Loucy (cell line): Measurements from ENCODE around the gene DYNC2H1.

Source experiments
- H2AFZ ChIP-seq: fragments of 200-600 bp; sonication (generic); 2 replicates; pipeline ENCODE4 v1.6.0; 2016; ENCODE audit warnings: antibody characterized with exemption, mild to moderate bottlenecking, low read length, moderate library complexity
- H3F3A ChIP-seq: fragments of 200-600 bp; 2 replicates; pipeline ENCODE4 v1.6.0; 2016; ENCODE audit warnings: antibody characterized with exemption, low read depth, mild to moderate bottlenecking
- H3K27me3 ChIP-seq: fragments of 200-600 bp; sonication (generic); 2 replicates; pipeline ENCODE4 v1.6.1; 2014; ENCODE audit warnings: low read length, mild to moderate bottlenecking; ENCODE audit not compliant: insufficient read depth, poor library complexity, severe bottlenecking
- H3K36me3 ChIP-seq: fragments of 200-600 bp; sonication (generic); 2 replicates; pipeline ENCODE4 v1.6.1; 2016; ENCODE audit warnings: low read length; ENCODE audit not compliant: insufficient read depth
- H3K4me1 ChIP-seq: fragments of 200-600 bp; sonication (generic); 2 replicates; pipeline ENCODE4 v1.5.1; 2014; ENCODE audit warnings: low read length, mild to moderate bottlenecking; ENCODE audit not compliant: insufficient read depth, poor library complexity, severe bottlenecking
- H3K4me2 ChIP-seq: fragments of 200-600 bp; sonication (generic); 2 replicates; pipeline ENCODE4 v1.6.0; 2014; ENCODE audit warnings: antibody characterized with exemption, low read length, low read depth, mild to moderate bottlenecking; ENCODE audit not compliant: poor library complexity, severe bottlenecking
- H3K4me3 ChIP-seq: fragments of 200-600 bp; sonication (generic); 2 replicates; pipeline ENCODE4 v1.5.1; 2014; ENCODE audit warnings: low read length, mild to moderate bottlenecking, mixed read lengths; ENCODE audit not compliant: poor library complexity, severe bottlenecking
- H3K79me2 ChIP-seq: fragments of 200-600 bp; sonication (generic); 2 replicates; pipeline ENCODE4 v1.6.1; 2014; ENCODE audit warnings: low read length; ENCODE audit not compliant: insufficient read depth
- H3K9ac ChIP-seq: fragments of 200-600 bp; sonication (generic); 2 replicates; pipeline ENCODE4 v1.6.0; 2014; ENCODE audit warnings: mild to moderate bottlenecking, low read depth, low read length, moderate library complexity; ENCODE audit not compliant: poor library complexity, severe bottlenecking
- H3K9me2 ChIP-seq: fragments of 200-600 bp; sonication (generic); replicated peaks from 2 replicates; pipeline ENCODE4 v1.6.1; 2016; ENCODE audit warnings: low read depth, low read length, mixed read lengths
- H3K9me3 ChIP-seq: fragments of 200-600 bp; sonication (generic); 2 replicates; pipeline ENCODE4 v1.6.1; 2014; ENCODE audit warnings: mild to moderate bottlenecking, antibody characterized with exemption, low read length, low read depth; ENCODE audit not compliant: insufficient read depth
- H4K20me1 ChIP-seq: fragments of 200-600 bp; sonication (generic); 2 replicates; pipeline ENCODE4 v1.6.0; 2014; ENCODE audit warnings: antibody characterized with exemption, low read length, mild to moderate bottlenecking; ENCODE audit not compliant: insufficient read depth, poor library complexity, severe bottlenecking
- EZH2phosphoT487 ChIP-seq: fragments of 200-600 bp; IDR thresholded peaks from 2 replicates; pipeline ENCODE4 v1.6.1; 2018; ENCODE audit warnings: antibody characterized with exemption, mild to moderate bottlenecking, moderate library complexity, borderline replicate concordance
- TF ChIP-seq, protein P1 (sequence below): fragments of 200-600 bp; sonication (generic); conservative IDR thresholded peaks from 2 replicates; pipeline ENCODE4 v1.5.1; 2014; ENCODE audit warnings: mild to moderate bottlenecking, antibody characterized with exemption, low read length

DYNC2H1 gene

DNA sequence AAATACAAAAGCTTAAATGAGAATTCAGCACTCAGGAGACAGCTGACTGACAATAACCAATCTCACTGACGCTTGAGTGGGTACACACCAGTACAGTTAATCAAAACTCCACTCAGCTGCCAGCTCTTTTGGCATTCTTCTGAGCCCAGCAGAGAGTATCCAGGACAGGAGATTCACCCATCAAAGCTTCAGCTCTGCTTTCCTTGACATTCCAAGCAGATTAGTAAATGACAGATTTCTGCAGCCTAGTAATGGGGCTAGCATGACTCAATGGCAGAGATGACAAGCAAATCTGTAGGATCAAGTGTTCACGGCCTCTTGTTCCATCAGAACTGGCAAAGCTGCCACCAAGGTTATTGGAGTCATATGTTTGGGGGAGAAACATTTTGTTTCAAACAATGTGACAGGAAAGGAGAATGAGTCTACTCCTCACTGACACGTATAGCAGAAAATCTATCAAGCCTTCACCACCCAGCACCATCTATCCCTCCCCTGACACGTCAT lies 420.0 kb downstream of the DYNC2H1 start:
- Histone ChIP-seq H3K4me1 (peaks cover 19% of the 10 kb centered on the region), H3K27me3 (no peaks in the 10 kb centered on the region)

More for the DNA sequence above, 420.0 kb downstream of the DYNC2H1 start:
- H3K4me2 ChIP-seq: no peak overlapping the region
- no peak overlapping the region for H3K9ac ChIP-seq
- H3K79me2 ChIP-seq: no peaks in the 10 kb centered on the region
- no peak overlapping the region for H2AFZ ChIP-seq
- no peaks in the 10 kb centered on the region for H4K20me1 ChIP-seq
- no peaks in the 10 kb centered on the region for H3F3A ChIP-seq
- H3K4me3 ChIP-seq: no peak overlapping the region
- TF ChIP-seq, protein P1, sequence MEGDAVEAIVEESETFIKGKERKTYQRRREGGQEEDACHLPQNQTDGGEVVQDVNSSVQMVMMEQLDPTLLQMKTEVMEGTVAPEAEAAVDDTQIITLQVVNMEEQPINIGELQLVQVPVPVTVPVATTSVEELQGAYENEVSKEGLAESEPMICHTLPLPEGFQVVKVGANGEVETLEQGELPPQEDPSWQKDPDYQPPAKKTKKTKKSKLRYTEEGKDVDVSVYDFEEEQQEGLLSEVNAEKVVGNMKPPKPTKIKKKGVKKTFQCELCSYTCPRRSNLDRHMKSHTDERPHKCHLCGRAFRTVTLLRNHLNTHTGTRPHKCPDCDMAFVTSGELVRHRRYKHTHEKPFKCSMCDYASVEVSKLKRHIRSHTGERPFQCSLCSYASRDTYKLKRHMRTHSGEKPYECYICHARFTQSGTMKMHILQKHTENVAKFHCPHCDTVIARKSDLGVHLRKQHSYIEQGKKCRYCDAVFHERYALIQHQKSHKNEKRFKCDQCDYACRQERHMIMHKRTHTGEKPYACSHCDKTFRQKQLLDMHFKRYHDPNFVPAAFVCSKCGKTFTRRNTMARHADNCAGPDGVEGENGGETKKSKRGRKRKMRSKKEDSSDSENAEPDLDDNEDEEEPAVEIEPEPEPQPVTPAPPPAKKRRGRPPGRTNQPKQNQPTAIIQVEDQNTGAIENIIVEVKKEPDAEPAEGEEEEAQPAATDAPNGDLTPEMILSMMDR: no peak
- TF ChIP-seq EZH2phosphoT487: no peak
- H3K9me3 ChIP-seq: no peaks in the 10 kb centered on the region
- H3K36me3 ChIP-seq: no peaks in the 10 kb centered on the region
- H3K9me2 ChIP-seq: no peaks in the 10 kb centered on the region
